Caco-2 (cell line): Measurements from ENCODE around the gene SLC7A11. TPM values are rescaled to one million over a fixed set of nuclear protein-coding genes. Genes with fewer than 3 reads are reported as not detected.

Experiments
- BruUV-seq: library from RNA; stranded (reverse); fragments of 400-500 nt; replicated peaks from 2 replicates; lab custom pipeline; 2021; lab: Mats Ljungman, UMichigan
- CTCF ChIA-PET: fragments of 300-600 bp; sonication (Branson Sonifier 250); formaldehyde crosslinking; loops from one replicate; lab custom pipeline; 2022; ENCODE audit warnings: antibody characterized with exemption; lab: Charles Lee
- POLR2A ChIA-PET: fragments of 300-600 bp; sonication (Branson Sonifier 250); formaldehyde crosslinking; loops from one replicate; lab custom pipeline; 2022; ENCODE audit warnings: antibody characterized with exemption; lab: Charles Lee
- DNase-seq, 2 experiments: peaks; one replicate each; pipeline versions ENCODE4 v3.0.0 to v3.0.0-alpha.2; 2020 to 2022
- H3K27me3 ChIP-seq: replicated peaks from 2 replicates; pipeline ENCODE4 v1.6.0; 2011; ENCODE audit warnings: low read length; ENCODE audit not compliant: control insufficient read depth, insufficient read depth
- H3K36me3 ChIP-seq: 2 replicates; pipeline ENCODE4 v1.5.1; 2011; ENCODE audit warnings: low read length; ENCODE audit not compliant: control insufficient read depth, insufficient read depth
- H3K4me1 ChIP-seq: fragments of 250-450 bp; sonication (Bioruptor Pico); 2 replicates; pipeline ENCODE4 v1.5.1; 2020; ENCODE audit warnings: mild to moderate bottlenecking
- H3K4me3 ChIP-seq: 2 replicates; pipeline ENCODE4 v1.5.1; 2011; ENCODE audit warnings: low read depth, mild to moderate bottlenecking, control low read depth, low read length
- H3K9me3 ChIP-seq: fragments of 250-450 bp; sonication (Bioruptor Pico); 2 replicates; pipeline ENCODE4 v1.5.1; 2020; ENCODE audit warnings: mild to moderate bottlenecking, moderate library complexity
- H3K27ac Mint-ChIP-seq: one replicate; pipeline ENCODE4 v1.8.0; 2022; ENCODE audit warnings: mixed read lengths; ENCODE audit not compliant: unreplicated experiment
- H3K27me3 Mint-ChIP-seq: one replicate; pipeline ENCODE4 v1.8.0; 2022; ENCODE audit warnings: mixed read lengths; ENCODE audit not compliant: insufficient read depth, unreplicated experiment
- H3K36me3 Mint-ChIP-seq: one replicate; pipeline ENCODE4 v1.8.0; 2022; ENCODE audit warnings: mild to moderate bottlenecking, mixed read lengths; ENCODE audit not compliant: insufficient read depth, unreplicated experiment
- H3K4me1 Mint-ChIP-seq: one replicate; pipeline ENCODE4 v1.8.0; 2022; ENCODE audit warnings: low read depth, mixed read lengths; ENCODE audit not compliant: unreplicated experiment
- H3K4me3 Mint-ChIP-seq: one replicate; pipeline ENCODE4 v1.8.0; 2022; ENCODE audit warnings: mild to moderate bottlenecking, moderate library complexity, mixed read lengths; ENCODE audit not compliant: unreplicated experiment
- H3K9me3 Mint-ChIP-seq: one replicate; pipeline ENCODE4 v1.8.0; 2022; ENCODE audit warnings: mixed read lengths; ENCODE audit not compliant: unreplicated experiment
- intact Hi-C: fragments of 100-400 bp; cut with micrococcal nuclease; formaldehyde crosslinking; loops from one replicate; pipeline ENCODE4 v1.10.0; 2022; ENCODE audit not compliant: unreplicated experiment
- total RNA-seq: library from RNA; stranded (reverse); gene quantifications from 2 replicates; pipeline ENCODE4 v1.2.3, GENCODE V29; 2022
- TF ChIP-seq, protein P1 (sequence below), 2 experiments: fragments of 200-600 bp in 1 of 2; IDR thresholded peaks; 1 replicate in 1 of 2; 2 replicates in 1 of 2; pipeline versions ENCODE4 v1.5.1 to v1.8.0; 2011 to 2022; ENCODE audit warnings: antibody characterized with exemption in 1 of 2, control low read depth in 1 of 2, inconsistent platforms in 1 of 2, low read depth in 1 of 2, low read length in 1 of 2, mild to moderate bottlenecking in 1 of 2, moderate library complexity in 1 of 2; ENCODE audit not compliant: insufficient read depth in 1 of 2, severe bottlenecking in 1 of 2, unreplicated experiment in 1 of 2

Gene SLC7A11
- total RNA-seq, 1 experiment from 2014 or later: 41.1 TPM

DNA sequence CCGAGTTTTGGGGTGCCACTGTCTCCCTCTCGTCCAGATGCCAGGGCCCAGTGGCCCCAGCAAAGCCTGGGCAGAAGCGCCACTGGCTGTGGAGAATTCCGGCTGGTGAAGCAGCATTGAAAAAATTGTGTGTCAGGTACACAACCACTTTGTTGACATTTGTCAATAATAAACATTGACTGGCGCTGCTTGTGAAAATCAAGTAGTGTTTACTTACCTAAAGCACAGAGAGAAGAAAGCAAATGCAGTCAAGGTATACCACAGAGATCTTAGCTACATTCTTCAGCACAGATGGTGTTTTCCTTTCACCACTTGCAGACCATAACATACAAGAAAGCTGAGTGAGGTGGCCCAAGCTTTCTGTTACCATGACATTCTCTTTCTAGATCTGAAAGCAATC, 14.5 kb upstream of the SLC7A11 start:
- Histone ChIP-seq H3K4me3 (no peak overlapping the region), H3K36me3 (no peaks in the 10 kb centered on the region), H3K27me3 (no peaks in the 10 kb centered on the region), H3K4me1 (peaks cover 16% of the 10 kb centered on the region; the same call in 1 of the 2 replicates), H3K9me3 (no peaks in the 10 kb centered on the region)
- Mint-ChIP-seq H3K4me1 (no peaks in the 10 kb centered on the region), H3K27me3 (no peaks in the 10 kb centered on the region), H3K9me3 (no peaks in the 10 kb centered on the region), H3K4me3 (no peak overlapping the region), H3K27ac (no peak overlapping the region), H3K36me3 (no peaks in the 10 kb centered on the region)
- ChIA-PET CTCF (interaction anchor here (0.6 kb wide), 1 partner anchor 542 kb away, joined by 3 read pairs; no protein-coding TSS in a partner anchor), POLR2A (no interaction called here)
- TF ChIP-seq, protein P1, sequence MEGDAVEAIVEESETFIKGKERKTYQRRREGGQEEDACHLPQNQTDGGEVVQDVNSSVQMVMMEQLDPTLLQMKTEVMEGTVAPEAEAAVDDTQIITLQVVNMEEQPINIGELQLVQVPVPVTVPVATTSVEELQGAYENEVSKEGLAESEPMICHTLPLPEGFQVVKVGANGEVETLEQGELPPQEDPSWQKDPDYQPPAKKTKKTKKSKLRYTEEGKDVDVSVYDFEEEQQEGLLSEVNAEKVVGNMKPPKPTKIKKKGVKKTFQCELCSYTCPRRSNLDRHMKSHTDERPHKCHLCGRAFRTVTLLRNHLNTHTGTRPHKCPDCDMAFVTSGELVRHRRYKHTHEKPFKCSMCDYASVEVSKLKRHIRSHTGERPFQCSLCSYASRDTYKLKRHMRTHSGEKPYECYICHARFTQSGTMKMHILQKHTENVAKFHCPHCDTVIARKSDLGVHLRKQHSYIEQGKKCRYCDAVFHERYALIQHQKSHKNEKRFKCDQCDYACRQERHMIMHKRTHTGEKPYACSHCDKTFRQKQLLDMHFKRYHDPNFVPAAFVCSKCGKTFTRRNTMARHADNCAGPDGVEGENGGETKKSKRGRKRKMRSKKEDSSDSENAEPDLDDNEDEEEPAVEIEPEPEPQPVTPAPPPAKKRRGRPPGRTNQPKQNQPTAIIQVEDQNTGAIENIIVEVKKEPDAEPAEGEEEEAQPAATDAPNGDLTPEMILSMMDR (IDR thresholded peaks at IDR 0.05; ENCODE audit: insufficient read depth in 1 of 2, low read depth in 1 of 2, low read length in 1 of 2, severe bottlenecking in 1 of 2, unreplicated experiment in 1 of 2): no peak
- BruUV-seq: no TSS peak
- no peak for DNase-seq
- intact Hi-C loops: no loop called here

DNA sequence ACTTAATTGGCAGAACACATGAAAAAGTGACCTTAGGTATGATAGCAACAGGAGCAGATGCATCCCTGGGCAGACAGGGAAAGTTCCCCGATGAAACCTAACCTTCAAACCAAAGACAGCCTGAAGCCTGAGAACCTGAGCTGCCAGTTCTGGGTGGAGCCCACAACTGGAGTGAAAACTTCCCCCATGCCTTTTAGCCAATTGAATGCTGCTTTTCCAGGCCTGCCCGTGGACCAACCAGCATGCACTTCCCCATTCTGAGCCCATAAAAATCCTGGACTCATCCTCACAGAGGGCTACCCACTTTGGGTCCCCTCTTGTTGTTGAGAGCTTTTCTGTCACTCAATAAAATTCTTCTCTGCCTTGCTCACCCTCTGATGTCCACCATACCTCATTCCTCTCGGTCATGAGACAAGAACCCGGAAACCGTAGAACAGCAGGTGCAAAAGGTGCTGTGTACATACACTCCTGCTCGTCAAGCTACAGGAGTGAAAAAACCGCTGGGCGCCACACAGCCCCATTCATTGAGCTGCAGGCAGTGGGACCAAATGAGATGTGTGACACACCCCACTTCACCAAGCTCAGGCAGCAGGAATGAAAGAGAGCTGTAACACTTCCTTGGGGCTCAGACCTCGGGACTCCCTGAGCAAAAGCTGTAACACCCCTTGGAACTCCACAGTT, 13.9 kb upstream of the SLC7A11 start:
- no peak overlapping the region for H3K27ac Mint-ChIP-seq
- no peaks in the 10 kb centered on the region for H3K9me3 Mint-ChIP-seq
- H3K4me3 Mint-ChIP-seq: no peak overlapping the region
- H3K4me1 ChIP-seq: peaks cover 16% of the 10 kb centered on the region; the same call in 1 of the 2 replicates
- intact Hi-C loops: no loop called here
- H3K9me3 ChIP-seq: no peaks in the 10 kb centered on the region
- no peaks in the 10 kb centered on the region for H3K27me3 ChIP-seq
- H3K36me3 ChIP-seq: no peaks in the 10 kb centered on the region
- DNase-seq: no peak
- ChIA-PET CTCF (interaction anchor here (0.6 kb wide), 1 partner anchor 542 kb away, joined by 3 read pairs; no protein-coding TSS in a partner anchor), POLR2A (no interaction called here)
- TF ChIP-seq, protein P1 (IDR thresholded peaks at IDR 0.05; ENCODE audit: insufficient read depth in 1 of 2, low read depth in 1 of 2, low read length in 1 of 2, severe bottlenecking in 1 of 2, unreplicated experiment in 1 of 2): no peak
- H3K4me1 Mint-ChIP-seq: no peaks in the 10 kb centered on the region
- no TSS peak for BruUV-seq
- no peak overlapping the region for H3K4me3 ChIP-seq
- no peaks in the 10 kb centered on the region for H3K36me3 Mint-ChIP-seq
- no peaks in the 10 kb centered on the region for H3K27me3 Mint-ChIP-seq

DNA sequence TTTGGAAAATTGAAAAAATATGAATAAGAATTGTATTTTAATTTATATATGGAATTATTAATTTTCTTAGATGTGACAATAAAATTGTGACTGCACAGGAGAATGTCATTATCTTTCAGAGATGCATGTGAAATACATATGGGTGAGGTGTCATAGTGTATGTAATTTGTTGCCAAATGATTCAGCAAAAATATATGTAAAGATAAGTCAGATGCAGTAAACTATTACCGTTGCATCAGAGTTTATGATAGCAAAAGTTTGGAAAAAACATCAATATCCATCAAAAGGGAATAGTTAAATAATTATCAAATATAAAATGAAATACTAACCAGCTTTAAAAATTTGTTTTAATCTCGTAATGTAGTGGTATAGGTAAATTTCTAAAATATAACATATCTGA, 10.4 kb upstream of the SLC7A11 start:
- no peak for DNase-seq
- ChIA-PET CTCF (no interaction called here), POLR2A (no interaction called here)
- Histone ChIP-seq H3K27me3 (no peaks in the 10 kb centered on the region), H3K36me3 (no peaks in the 10 kb centered on the region), H3K9me3 (no peaks in the 10 kb centered on the region), H3K4me3 (no peak overlapping the region), H3K4me1 (no peaks in the 10 kb centered on the region)
- TF ChIP-seq, protein P1 (IDR thresholded peaks at IDR 0.05; ENCODE audit: insufficient read depth in 1 of 2, low read depth in 1 of 2, low read length in 1 of 2, severe bottlenecking in 1 of 2, unreplicated experiment in 1 of 2): no peak
- Mint-ChIP-seq H3K4me3 (no peak overlapping the region), H3K27me3 (no peaks in the 10 kb centered on the region), H3K36me3 (no peaks in the 10 kb centered on the region), H3K4me1 (no peaks in the 10 kb centered on the region), H3K9me3 (no peaks in the 10 kb centered on the region), H3K27ac (no peak overlapping the region)
- intact Hi-C loops: no loop called here
- BruUV-seq: no TSS peak
